GM23338 (cell line): ENCODE data around the gene APOD.
"Not testable (repeated sequence)": the region's sequence is repeated elsewhere in the genome, so short reads cannot be mapped to it uniquely, and the experiment has no call there.

Experiments used
- CREB1 ChIP-seq: fragments of 250-450 bp; sonication (Bioruptor Pico); IDR thresholded peaks from 2 replicates; pipeline ENCODE4 v1.5.0; 2020; ENCODE audit warnings: low read depth, mild to moderate bottlenecking, moderate library complexity
- EZH2 ChIP-seq: fragments of 200-600 bp; sonication (generic); IDR thresholded peaks from one replicate; pipeline ENCODE4 v1.8.0; 2017; ENCODE audit warnings: antibody characterized with exemption, mild to moderate bottlenecking, low read depth; ENCODE audit not compliant: unreplicated experiment
- EZH2phosphoT487 ChIP-seq: fragments of 200-600 bp; sonication (generic); IDR thresholded peaks from one replicate; pipeline ENCODE4 v1.8.1; 2018; ENCODE audit warnings: antibody characterized with exemption; ENCODE audit not compliant: unreplicated experiment
- JUNB ChIP-seq: IDR thresholded peaks from one replicate; pipeline ENCODE4 v1.6.1; 2016; ENCODE audit warnings: antibody characterized with exemption; ENCODE audit not compliant: unreplicated experiment
- NANOG ChIP-seq: IDR thresholded peaks from 2 replicates; pipeline ENCODE4 v1.6.1; 2016; ENCODE audit warnings: antibody characterized with exemption, borderline replicate concordance
- POLR2AphosphoS5 ChIP-seq: IDR thresholded peaks from 2 replicates; pipeline ENCODE4 v1.6.1; 2016; ENCODE audit warnings: antibody characterized with exemption, low read depth
- STAT1 ChIP-seq: IDR thresholded peaks from one replicate; pipeline ENCODE4 v1.6.1; 2016; ENCODE audit warnings: antibody characterized with exemption; ENCODE audit not compliant: unreplicated experiment
- ZNF114 ChIP-seq: fragments of 250-450 bp; sonication (Bioruptor Pico); IDR thresholded peaks from 2 replicates; pipeline ENCODE4 v1.5.0; 2020; ENCODE audit warnings: mild to moderate bottlenecking, moderate library complexity
- ZNF331 ChIP-seq: fragments of 250-450 bp; sonication (Bioruptor Pico); IDR thresholded peaks from 2 replicates; pipeline ENCODE4 v1.5.0; 2020; ENCODE audit warnings: low read depth, mild to moderate bottlenecking, moderate library complexity
- TF ChIP-seq, protein P1 (sequence below), 2 experiments: fragments of 200-600 bp in 1 of 2; sonication (generic) in 1 of 2; conservative IDR thresholded peaks; 2 replicates each; pipeline versions ENCODE4 v1.5.1 to v1.6.1; 2016 to 2017; ENCODE audit warnings: antibody characterized with exemption in 2 of 2, low read depth in 2 of 2, mild to moderate bottlenecking in 2 of 2, moderate library complexity in 1 of 2
- TF ChIP-seq, protein P2 (sequence below): IDR thresholded peaks from one replicate; pipeline ENCODE4 v1.6.1; 2018; ENCODE audit warnings: antibody characterized with exemption; ENCODE audit not compliant: unreplicated experiment
- TF ChIP-seq, protein P3 (sequence below): fragments of 250-450 bp; sonication (Bioruptor Pico); IDR thresholded peaks from 2 replicates; pipeline ENCODE4 v1.5.0; 2020; ENCODE audit warnings: mild to moderate bottlenecking, moderate library complexity
- TF ChIP-seq, protein P4 (sequence below): IDR thresholded peaks from 2 replicates; pipeline ENCODE4 v1.6.1; 2016; ENCODE audit warnings: antibody characterized with exemption

DNA sequence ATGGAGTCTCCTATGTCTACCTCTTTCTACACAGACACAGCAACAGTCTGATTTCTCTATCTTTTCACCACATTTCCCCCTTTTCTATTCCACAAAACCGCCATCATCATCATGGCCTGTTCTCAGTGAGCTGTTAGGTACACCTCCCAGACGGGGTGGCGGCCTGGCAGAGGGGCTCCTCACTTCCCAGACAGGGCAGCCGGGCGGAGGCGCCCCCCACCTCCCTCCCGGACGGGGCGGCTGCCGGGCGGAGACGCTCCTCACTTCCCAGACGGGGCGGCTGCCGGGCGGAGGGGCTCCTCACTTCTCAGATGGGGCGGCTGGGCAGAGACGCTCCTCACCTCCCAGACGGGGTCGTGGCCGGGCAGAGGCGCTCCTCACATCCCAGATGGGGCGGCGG lies 15.8 kb upstream of the APOD start:
- not testable (repeated sequence) for TF ChIP-seq EZH2; JUNB; POLR2AphosphoS5; EZH2phosphoT487; NANOG; ZNF114 (CRISPR knock-in tag); CREB1 (CRISPR knock-in tag); STAT1; ZNF331
- TF ChIP-seq, protein P1, sequence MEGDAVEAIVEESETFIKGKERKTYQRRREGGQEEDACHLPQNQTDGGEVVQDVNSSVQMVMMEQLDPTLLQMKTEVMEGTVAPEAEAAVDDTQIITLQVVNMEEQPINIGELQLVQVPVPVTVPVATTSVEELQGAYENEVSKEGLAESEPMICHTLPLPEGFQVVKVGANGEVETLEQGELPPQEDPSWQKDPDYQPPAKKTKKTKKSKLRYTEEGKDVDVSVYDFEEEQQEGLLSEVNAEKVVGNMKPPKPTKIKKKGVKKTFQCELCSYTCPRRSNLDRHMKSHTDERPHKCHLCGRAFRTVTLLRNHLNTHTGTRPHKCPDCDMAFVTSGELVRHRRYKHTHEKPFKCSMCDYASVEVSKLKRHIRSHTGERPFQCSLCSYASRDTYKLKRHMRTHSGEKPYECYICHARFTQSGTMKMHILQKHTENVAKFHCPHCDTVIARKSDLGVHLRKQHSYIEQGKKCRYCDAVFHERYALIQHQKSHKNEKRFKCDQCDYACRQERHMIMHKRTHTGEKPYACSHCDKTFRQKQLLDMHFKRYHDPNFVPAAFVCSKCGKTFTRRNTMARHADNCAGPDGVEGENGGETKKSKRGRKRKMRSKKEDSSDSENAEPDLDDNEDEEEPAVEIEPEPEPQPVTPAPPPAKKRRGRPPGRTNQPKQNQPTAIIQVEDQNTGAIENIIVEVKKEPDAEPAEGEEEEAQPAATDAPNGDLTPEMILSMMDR (conservative IDR thresholded peaks at IDR 0.05; ENCODE audit: low read depth in 2 of 2), result not testable (repeated sequence)
- TF ChIP-seq, protein P2, sequence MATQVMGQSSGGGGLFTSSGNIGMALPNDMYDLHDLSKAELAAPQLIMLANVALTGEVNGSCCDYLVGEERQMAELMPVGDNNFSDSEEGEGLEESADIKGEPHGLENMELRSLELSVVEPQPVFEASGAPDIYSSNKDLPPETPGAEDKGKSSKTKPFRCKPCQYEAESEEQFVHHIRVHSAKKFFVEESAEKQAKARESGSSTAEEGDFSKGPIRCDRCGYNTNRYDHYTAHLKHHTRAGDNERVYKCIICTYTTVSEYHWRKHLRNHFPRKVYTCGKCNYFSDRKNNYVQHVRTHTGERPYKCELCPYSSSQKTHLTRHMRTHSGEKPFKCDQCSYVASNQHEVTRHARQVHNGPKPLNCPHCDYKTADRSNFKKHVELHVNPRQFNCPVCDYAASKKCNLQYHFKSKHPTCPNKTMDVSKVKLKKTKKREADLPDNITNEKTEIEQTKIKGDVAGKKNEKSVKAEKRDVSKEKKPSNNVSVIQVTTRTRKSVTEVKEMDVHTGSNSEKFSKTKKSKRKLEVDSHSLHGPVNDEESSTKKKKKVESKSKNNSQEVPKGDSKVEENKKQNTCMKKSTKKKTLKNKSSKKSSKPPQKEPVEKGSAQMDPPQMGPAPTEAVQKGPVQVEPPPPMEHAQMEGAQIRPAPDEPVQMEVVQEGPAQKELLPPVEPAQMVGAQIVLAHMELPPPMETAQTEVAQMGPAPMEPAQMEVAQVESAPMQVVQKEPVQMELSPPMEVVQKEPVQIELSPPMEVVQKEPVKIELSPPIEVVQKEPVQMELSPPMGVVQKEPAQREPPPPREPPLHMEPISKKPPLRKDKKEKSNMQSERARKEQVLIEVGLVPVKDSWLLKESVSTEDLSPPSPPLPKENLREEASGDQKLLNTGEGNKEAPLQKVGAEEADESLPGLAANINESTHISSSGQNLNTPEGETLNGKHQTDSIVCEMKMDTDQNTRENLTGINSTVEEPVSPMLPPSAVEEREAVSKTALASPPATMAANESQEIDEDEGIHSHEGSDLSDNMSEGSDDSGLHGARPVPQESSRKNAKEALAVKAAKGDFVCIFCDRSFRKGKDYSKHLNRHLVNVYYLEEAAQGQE, result not testable (repeated sequence)
- TF ChIP-seq, protein P3, sequence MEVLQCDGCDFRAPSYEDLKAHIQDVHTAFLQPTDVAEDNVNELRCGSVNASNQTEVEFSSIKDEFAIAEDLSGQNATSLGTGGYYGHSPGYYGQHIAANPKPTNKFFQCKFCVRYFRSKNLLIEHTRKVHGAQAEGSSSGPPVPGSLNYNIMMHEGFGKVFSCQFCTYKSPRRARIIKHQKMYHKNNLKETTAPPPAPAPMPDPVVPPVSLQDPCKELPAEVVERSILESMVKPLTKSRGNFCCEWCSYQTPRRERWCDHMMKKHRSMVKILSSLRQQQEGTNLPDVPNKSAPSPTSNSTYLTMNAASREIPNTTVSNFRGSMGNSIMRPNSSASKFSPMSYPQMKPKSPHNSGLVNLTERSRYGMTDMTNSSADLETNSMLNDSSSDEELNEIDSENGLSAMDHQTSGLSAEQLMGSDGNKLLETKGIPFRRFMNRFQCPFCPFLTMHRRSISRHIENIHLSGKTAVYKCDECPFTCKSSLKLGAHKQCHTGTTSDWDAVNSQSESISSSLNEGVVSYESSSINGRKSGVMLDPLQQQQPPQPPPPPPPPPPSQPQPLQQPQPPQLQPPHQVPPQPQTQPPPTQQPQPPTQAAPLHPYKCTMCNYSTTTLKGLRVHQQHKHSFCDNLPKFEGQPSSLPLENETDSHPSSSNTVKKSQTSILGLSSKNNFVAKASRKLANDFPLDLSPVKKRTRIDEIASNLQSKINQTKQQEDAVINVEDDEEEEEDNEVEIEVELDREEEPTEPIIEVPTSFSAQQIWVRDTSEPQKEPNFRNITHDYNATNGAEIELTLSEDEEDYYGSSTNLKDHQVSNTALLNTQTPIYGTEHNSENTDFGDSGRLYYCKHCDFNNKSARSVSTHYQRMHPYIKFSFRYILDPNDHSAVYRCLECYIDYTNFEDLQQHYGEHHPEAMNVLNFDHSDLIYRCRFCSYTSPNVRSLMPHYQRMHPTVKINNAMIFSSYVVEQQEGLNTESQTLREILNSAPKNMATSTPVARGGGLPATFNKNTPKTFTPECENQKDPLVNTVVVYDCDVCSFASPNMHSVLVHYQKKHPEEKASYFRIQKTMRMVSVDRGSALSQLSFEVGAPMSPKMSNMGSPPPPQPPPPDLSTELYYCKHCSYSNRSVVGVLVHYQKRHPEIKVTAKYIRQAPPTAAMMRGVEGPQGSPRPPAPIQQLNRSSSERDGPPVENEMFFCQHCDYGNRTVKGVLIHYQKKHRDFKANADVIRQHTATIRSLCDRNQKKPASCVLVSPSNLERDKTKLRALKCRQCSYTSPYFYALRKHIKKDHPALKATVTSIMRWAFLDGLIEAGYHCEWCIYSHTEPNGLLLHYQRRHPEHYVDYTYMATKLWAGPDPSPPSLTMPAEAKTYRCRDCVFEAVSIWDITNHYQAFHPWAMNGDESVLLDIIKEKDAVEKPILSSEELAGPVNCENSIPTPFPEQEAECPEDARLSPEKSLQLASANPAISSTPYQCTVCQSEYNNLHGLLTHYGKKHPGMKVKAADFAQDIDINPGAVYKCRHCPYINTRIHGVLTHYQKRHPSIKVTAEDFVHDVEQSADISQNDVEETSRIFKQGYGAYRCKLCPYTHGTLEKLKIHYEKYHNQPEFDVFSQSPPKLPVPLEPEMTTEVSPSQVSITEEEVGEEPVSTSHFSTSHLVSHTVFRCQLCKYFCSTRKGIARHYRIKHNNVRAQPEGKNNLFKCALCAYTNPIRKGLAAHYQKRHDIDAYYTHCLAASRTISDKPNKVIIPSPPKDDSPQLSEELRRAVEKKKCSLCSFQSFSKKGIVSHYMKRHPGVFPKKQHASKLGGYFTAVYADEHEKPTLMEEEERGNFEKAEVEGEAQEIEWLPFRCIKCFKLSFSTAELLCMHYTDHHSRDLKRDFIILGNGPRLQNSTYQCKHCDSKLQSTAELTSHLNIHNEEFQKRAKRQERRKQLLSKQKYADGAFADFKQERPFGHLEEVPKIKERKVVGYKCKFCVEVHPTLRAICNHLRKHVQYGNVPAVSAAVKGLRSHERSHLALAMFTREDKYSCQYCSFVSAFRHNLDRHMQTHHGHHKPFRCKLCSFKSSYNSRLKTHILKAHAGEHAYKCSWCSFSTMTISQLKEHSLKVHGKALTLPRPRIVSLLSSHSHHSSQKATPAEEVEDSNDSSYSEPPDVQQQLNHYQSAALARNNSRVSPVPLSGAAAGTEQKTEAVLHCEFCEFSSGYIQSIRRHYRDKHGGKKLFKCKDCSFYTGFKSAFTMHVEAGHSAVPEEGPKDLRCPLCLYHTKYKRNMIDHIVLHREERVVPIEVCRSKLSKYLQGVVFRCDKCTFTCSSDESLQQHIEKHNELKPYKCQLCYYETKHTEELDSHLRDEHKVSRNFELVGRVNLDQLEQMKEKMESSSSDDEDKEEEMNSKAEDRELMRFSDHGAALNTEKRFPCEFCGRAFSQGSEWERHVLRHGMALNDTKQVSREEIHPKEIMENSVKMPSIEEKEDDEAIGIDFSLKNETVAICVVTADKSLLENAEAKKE (CRISPR knock-in tag), result not testable (repeated sequence)
- TF ChIP-seq, protein P4, sequence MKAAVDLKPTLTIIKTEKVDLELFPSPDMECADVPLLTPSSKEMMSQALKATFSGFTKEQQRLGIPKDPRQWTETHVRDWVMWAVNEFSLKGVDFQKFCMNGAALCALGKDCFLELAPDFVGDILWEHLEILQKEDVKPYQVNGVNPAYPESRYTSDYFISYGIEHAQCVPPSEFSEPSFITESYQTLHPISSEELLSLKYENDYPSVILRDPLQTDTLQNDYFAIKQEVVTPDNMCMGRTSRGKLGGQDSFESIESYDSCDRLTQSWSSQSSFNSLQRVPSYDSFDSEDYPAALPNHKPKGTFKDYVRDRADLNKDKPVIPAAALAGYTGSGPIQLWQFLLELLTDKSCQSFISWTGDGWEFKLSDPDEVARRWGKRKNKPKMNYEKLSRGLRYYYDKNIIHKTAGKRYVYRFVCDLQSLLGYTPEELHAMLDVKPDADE, result not testable (repeated sequence)
